ENCODE measurements around the gene ULK4. TPM values are rescaled to one million over a fixed set of nuclear protein-coding genes. Genes with fewer than 3 reads are reported as not detected.

Gene ULK4
- total RNA-seq, 4 donors from 2014 or later = 8.4 to 43.8 (median 20.8) TPM

DNA sequence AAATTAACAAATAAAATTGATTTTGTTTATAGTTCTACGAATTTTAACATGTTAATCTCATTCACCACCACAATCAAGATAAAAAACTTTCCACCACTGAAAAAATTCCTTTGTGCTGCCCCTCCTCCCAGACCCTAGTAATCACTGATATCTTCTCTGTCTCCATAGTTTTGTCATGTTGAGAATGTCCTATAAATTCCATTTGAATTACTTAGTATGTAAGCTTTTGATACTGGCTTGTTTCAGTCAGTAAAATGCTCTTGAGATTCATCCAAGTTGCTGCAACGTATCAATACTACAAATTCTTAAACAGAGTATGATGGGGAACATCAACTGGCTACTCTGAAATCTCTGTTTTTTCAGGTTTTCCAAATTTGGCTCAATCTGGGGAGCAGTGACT, 633.0 kb downstream of the ULK4 start:
- no peak for DNase-seq
- H3K36me3 ChIP-seq = no peaks in the 10 kb centered on the region
- H3K9me3 ChIP-seq = no peaks in the 10 kb centered on the region
- H3K4me1 ChIP-seq = no peaks in the 10 kb centered on the region
- no peaks in the 10 kb centered on the region for H3K27me3 ChIP-seq
- no peak for TF ChIP-seq POLR2A (IDR thresholded peaks at IDR 0.05)
- TF ChIP-seq, protein P1, sequence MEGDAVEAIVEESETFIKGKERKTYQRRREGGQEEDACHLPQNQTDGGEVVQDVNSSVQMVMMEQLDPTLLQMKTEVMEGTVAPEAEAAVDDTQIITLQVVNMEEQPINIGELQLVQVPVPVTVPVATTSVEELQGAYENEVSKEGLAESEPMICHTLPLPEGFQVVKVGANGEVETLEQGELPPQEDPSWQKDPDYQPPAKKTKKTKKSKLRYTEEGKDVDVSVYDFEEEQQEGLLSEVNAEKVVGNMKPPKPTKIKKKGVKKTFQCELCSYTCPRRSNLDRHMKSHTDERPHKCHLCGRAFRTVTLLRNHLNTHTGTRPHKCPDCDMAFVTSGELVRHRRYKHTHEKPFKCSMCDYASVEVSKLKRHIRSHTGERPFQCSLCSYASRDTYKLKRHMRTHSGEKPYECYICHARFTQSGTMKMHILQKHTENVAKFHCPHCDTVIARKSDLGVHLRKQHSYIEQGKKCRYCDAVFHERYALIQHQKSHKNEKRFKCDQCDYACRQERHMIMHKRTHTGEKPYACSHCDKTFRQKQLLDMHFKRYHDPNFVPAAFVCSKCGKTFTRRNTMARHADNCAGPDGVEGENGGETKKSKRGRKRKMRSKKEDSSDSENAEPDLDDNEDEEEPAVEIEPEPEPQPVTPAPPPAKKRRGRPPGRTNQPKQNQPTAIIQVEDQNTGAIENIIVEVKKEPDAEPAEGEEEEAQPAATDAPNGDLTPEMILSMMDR (IDR thresholded peaks at IDR 0.05) = no peak
- H3K27ac ChIP-seq = no peak overlapping the region
- H3K4me3 ChIP-seq = no peak overlapping the region

DNA sequence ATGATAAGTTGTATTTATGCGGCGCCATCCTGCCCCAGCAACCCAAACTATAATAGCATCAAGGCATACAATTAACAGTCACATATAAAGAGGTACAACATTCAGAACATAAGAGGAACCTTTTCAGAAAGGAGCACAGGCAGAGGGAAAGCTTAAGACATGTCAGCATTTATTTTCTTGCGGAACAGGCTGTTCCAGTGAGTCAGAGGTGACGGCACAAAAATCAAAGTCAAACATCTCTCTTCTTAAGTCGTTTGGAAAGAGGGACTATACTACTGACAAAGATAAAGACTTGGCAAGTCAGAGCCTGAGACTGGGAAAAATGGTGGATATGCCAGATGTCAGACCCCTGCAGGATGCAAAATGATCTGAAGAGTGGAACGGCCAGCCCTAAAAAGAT, 634.2 kb downstream of the ULK4 start:
- Histone ChIP-seq H3K27ac (no peak overlapping the region), H3K36me3 (no peaks in the 10 kb centered on the region), H3K27me3 (no peaks in the 10 kb centered on the region), H3K4me3 (no peak overlapping the region), H3K4me1 (no peaks in the 10 kb centered on the region), H3K9me3 (no peaks in the 10 kb centered on the region)
- no peak for DNase-seq
- TF ChIP-seq, protein P1 (IDR thresholded peaks at IDR 0.05) = no peak
- no peak for TF ChIP-seq POLR2A (IDR thresholded peaks at IDR 0.05)

DNA sequence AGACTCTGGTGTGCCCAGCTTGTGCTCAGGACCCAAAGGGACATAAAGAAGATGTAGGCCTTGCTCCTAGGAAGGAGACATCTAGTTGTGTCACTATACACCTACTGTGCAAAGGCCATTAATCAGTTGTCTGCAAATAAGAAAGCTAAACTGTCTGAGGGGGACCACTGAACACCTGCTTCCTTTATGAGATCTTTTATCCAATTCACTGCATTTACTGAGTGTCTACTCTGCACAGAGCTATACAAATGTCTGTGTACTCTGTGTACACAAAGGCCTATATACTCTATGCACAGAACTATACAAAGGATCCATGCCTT, 637.8 kb downstream of the ULK4 start:
- no peaks in the 10 kb centered on the region for H3K27me3 ChIP-seq
- H3K9me3 ChIP-seq = no peaks in the 10 kb centered on the region
- no peaks in the 10 kb centered on the region for H3K36me3 ChIP-seq
- H3K4me3 ChIP-seq = no peak overlapping the region
- H3K27ac ChIP-seq = no peak overlapping the region
- DNase-seq = no peak
- no peaks in the 10 kb centered on the region for H3K4me1 ChIP-seq
- TF ChIP-seq, protein P1 (IDR thresholded peaks at IDR 0.05) = no peak
- no peak for TF ChIP-seq POLR2A (IDR thresholded peaks at IDR 0.05)

DNA sequence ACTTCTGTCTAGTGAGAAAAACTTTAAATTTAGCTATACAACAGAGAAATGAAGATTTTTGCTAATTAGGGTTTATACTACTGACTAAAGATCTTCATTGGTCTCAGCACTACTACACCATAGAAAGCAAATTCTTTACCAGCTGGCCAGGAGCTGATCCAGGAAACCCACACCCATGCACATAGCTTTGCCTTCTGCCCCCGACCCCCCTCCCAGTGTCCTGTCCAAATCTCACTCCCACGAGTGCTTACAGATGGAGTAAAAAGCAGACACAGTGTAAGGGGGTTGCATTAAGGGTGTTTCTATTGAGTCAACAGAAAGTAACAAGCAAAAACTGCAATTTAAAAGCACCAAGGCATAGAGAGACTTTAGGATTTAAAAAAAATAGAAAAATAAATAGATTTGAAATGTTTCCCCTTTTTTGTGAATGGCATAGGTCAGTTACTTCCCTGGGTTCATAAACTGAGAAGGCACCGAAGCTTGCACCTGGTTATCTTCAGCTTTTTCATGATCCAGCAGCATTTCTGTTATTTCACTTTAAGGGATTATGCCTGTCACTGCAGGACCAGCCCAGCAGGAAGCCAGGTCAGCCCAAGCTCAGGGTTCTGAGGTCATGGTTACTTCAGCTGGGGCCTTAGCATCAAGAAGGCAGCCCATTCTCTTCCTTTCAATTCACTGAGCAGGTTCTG, 638.3 kb downstream of the ULK4 start:
- no peak overlapping the region for H3K27ac ChIP-seq
- H3K9me3 ChIP-seq = no peaks in the 10 kb centered on the region
- TF ChIP-seq POLR2A (IDR thresholded peaks at IDR 0.05) = no peak
- TF ChIP-seq, protein P1 (IDR thresholded peaks at IDR 0.05) = no peak
- no peak overlapping the region for H3K4me3 ChIP-seq
- no peak for DNase-seq
- no peaks in the 10 kb centered on the region for H3K4me1 ChIP-seq
- H3K27me3 ChIP-seq = no peaks in the 10 kb centered on the region
- H3K36me3 ChIP-seq = no peaks in the 10 kb centered on the region

DNA sequence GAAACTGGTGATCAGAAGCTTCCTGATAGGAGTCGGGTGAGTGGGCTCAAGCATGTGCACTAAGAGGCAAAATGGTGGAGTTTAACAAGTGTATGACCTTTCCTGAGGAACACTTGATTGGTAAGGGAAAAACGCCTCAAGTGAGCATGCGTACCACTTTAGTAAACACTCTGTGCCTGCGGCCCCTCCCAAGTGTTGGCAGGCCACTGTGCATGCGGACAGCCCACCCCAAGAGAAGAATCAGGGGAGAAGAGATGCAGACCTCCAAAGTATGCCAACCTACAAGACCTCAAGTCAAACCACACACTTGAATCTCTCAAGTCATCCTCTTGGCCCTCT, 640.3 kb downstream of the ULK4 start:
- H3K4me3 ChIP-seq = no peak overlapping the region
- no peak for DNase-seq
- no peak for TF ChIP-seq POLR2A (IDR thresholded peaks at IDR 0.05)
- TF ChIP-seq, protein P1 (IDR thresholded peaks at IDR 0.05) = no peak
- H3K27me3 ChIP-seq = no peaks in the 10 kb centered on the region
- H3K36me3 ChIP-seq = no peaks in the 10 kb centered on the region
- no peaks in the 10 kb centered on the region for H3K4me1 ChIP-seq
- H3K27ac ChIP-seq = no peak overlapping the region
- no peaks in the 10 kb centered on the region for H3K9me3 ChIP-seq
